Ureter (tissue), 1 donor: Measurements from ENCODE around the gene FANCE. TPM values are rescaled to one million over a fixed set of nuclear protein-coding genes. Genes with fewer than 3 reads are reported as not detected.

Source experiments
- total RNA-seq: library from RNA; stranded (reverse); gene quantifications from one replicate; pipeline ENCODE4 v1.2.4, GENCODE V29; 2023
- donor health status: DM: yes; HTN: yes; CAD: no.

FANCE gene
- total RNA-seq, 1 donor from 2014 or later = 5.5 TPM

Other genes starting within 250 kb of the FANCE start
- gene SCUBE3, start 238.4 kb upstream of the FANCE start, total RNA-seq = 10.0 TPM
- 53.4 TPM for gene ZNF76, start 192.6 kb upstream of the FANCE start, total RNA-seq
- gene DEF6, start 154.5 kb upstream of the FANCE start, total RNA-seq = 28.0 TPM
- 31.2 TPM for gene PPARD, start 109.8 kb upstream of the FANCE start, total RNA-seq
- 2,073 TPM for gene RPL10A, start 16.1 kb downstream of the FANCE start, total RNA-seq
- 60.3 TPM for gene TEAD3, start 44.7 kb downstream of the FANCE start, total RNA-seq
- 0.83 TPM for gene TULP1, start 60.6 kb downstream of the FANCE start, total RNA-seq
- 112 TPM for gene FKBP5, start 236.6 kb downstream of the FANCE start, total RNA-seq